ENCODE measurements around the gene PGGT1B. TPM values are rescaled to one million over a fixed set of nuclear protein-coding genes. Genes with fewer than 3 reads are reported as not detected.
"Not testable (repeated sequence)": the region's sequence is repeated elsewhere in the genome, so short reads cannot be mapped to it uniquely, and the experiment has no call there.

PGGT1B gene
- total RNA-seq, 1 experiment from 2014 or later: 14.9 TPM

- DNase-seq (ENCODE audit: low read depth): no peak
Observed at GRCh38 chr5:115260248-115260647, 2.4 kb downstream of the PGGT1B start.

GRCh38 chr5:115257981-115258380 lies 4.7 kb downstream of the PGGT1B start:
- DNase-seq (ENCODE audit: low read depth): peak; percentile 20

- not testable (repeated sequence) for DNase-seq (ENCODE audit: low read depth)
Observed at GRCh38 chr5:115249379-115249778, 13.3 kb downstream of the PGGT1B start.

GRCh38 chr5:115246361-115246991 lies 16.2 kb downstream of the PGGT1B start:
- peak; percentile 54 for DNase-seq (ENCODE audit: low read depth)

GRCh38 chr5:115243412-115243811 lies 19.3 kb downstream of the PGGT1B start:
- DNase-seq (ENCODE audit: low read depth): peak; percentile 66

GRCh38 chr5:115241881-115242642 lies 20.6 kb downstream of the PGGT1B start:
- DNase-seq (ENCODE audit: low read depth): no peak

- no peak for DNase-seq (ENCODE audit: low read depth)
Observed at GRCh38 chr5:115237066-115237465, 25.6 kb downstream of the PGGT1B start.

GRCh38 chr5:115236599-115236998 lies 26.1 kb downstream of the PGGT1B start:
- DNase-seq (ENCODE audit: low read depth): no peak

GRCh38 chr5:115231598-115231997 lies 31.1 kb downstream of the PGGT1B start:
- DNase-seq (ENCODE audit: low read depth): no peak

GRCh38 chr5:115229606-115230005 lies 33.1 kb downstream of the PGGT1B start:
- DNase-seq (ENCODE audit: low read depth): no peak

- DNase-seq (ENCODE audit: low read depth): no peak
Observed at GRCh38 chr5:115227281-115227680, 35.4 kb downstream of the PGGT1B start.

- DNase-seq (ENCODE audit: low read depth): no peak
Observed at GRCh38 chr5:115214541-115214940, 48.1 kb downstream of the PGGT1B start.

- no peak for DNase-seq (ENCODE audit: low read depth)
Observed at GRCh38 chr5:115209279-115209678, 53.4 kb downstream of the PGGT1B start.

GRCh38 chr5:115202952-115203351 lies 59.7 kb downstream of the PGGT1B start:
- no peak for DNase-seq (ENCODE audit: low read depth)

- no peak for DNase-seq (ENCODE audit: low read depth)
Observed at GRCh38 chr5:115196161-115196560, 66.5 kb downstream of the PGGT1B start.

GRCh38 chr5:115194676-115195075 lies 68.0 kb downstream of the PGGT1B start:
- no peak for DNase-seq (ENCODE audit: low read depth)

- DNase-seq (ENCODE audit: low read depth): no peak
Observed at GRCh38 chr5:115193295-115193694, 69.4 kb downstream of the PGGT1B start.

GRCh38 chr5:115192098-115192497 lies 70.6 kb downstream of the PGGT1B start:
- DNase-seq (ENCODE audit: low read depth): no peak

GRCh38 chr5:115191474-115192031 lies 71.1 kb downstream of the PGGT1B start:
- no peak for DNase-seq (ENCODE audit: low read depth)

GRCh38 chr5:115190388-115190787 lies 72.3 kb downstream of the PGGT1B start:
- DNase-seq (ENCODE audit: low read depth): no peak

GRCh38 chr5:115189866-115190265 lies 72.8 kb downstream of the PGGT1B start:
- no peak for DNase-seq (ENCODE audit: low read depth)

GRCh38 chr5:115186794-115187193 lies 75.9 kb downstream of the PGGT1B start:
- no peak for DNase-seq (ENCODE audit: low read depth)

- peak; percentile 58 for DNase-seq (ENCODE audit: low read depth)
Observed at GRCh38 chr5:115184770-115185169, 77.9 kb downstream of the PGGT1B start.

Measured in M059J (cell line).